Common myeloid progenitor, CD34-positive (primary cell): ENCODE results near the gene PGS1.
A peak's percentile ranks its signal among the peaks of the same experiment; 100 is the strongest.

Experiments used
- CTCF ChIA-PET: fragments of 350-600 bp; sonication (Branson Sonifier 250); formaldehyde crosslinking; loops from one replicate; lab custom pipeline; 2021; ENCODE audit warnings: antibody characterized with exemption; lab: Charles Lee
- POLR2A ChIA-PET: fragments of 350-600 bp; sonication (Branson Sonifier 250); formaldehyde crosslinking; loops from one replicate; lab custom pipeline; 2021; ENCODE audit warnings: antibody characterized with exemption; lab: Charles Lee
- DNase-seq, 3 donors: peaks; one replicate each; pipeline versions ENCODE4 v3.0.0 to v3.0.0-alpha.2; 2013
- H3K27ac ChIP-seq, 2 experiments: 1 replicate in 1 of 2; 2 replicates in 1 of 2; pipeline ENCODE4 v1.7.0; 2013; ENCODE audit warnings: inconsistent platforms in 2 of 2, low read length in 2 of 2, mild to moderate bottlenecking in 2 of 2, low read depth in 1 of 2, moderate library complexity in 1 of 2; ENCODE audit not compliant: severe bottlenecking in 2 of 2, insufficient read depth in 1 of 2, poor library complexity in 1 of 2
- H3K27me3 ChIP-seq, 5 experiments: replicated peaks in 2 of 5; 1 replicate in 3 of 5; 2 replicates in 2 of 5; pipeline versions ENCODE4 v1.6.1 to v1.7.0; 2013; ENCODE audit warnings: low read length in 4 of 5, mild to moderate bottlenecking in 2 of 5, moderate library complexity in 2 of 5, inconsistent platforms in 1 of 5; ENCODE audit not compliant: insufficient read depth in 5 of 5, control insufficient read depth in 4 of 5
- H3K36me3 ChIP-seq, 4 experiments: 1 replicate in 2 of 4; 2 replicates in 2 of 4; pipeline versions ENCODE4 v1.6.1 to v1.7.0; 2013; ENCODE audit warnings: low read length in 3 of 4, control low read depth in 1 of 4, mild to moderate bottlenecking in 1 of 4; ENCODE audit not compliant: control insufficient read depth in 4 of 4, insufficient read depth in 4 of 4
- H3K4me1 ChIP-seq, 4 experiments: 1 replicate in 3 of 4; 2 replicates in 1 of 4; pipeline versions ENCODE4 v1.6.1 to v1.7.1; 2013; ENCODE audit warnings: low read length in 3 of 4, mild to moderate bottlenecking in 3 of 4, control low read depth in 1 of 4, inconsistent platforms in 1 of 4, moderate library complexity in 1 of 4; ENCODE audit not compliant: control insufficient read depth in 4 of 4, insufficient read depth in 4 of 4; ENCODE audit errors: control extremely low read depth in 1 of 4
- H3K4me3 ChIP-seq, 7 experiments: 1 replicate in 4 of 7; 2 replicates in 3 of 7; pipeline versions ENCODE4 v1.5.1 to v1.7.0; 2013; ENCODE audit warnings: mild to moderate bottlenecking in 7 of 7, low read length in 6 of 7, moderate library complexity in 6 of 7, inconsistent platforms in 2 of 7, low read depth in 2 of 7, control low read depth in 1 of 7; ENCODE audit not compliant: insufficient read depth in 4 of 7, control insufficient read depth in 1 of 7; ENCODE audit errors: extremely low read depth in 1 of 7
- H3K9me3 ChIP-seq, 5 experiments: 1 replicate in 4 of 5; 2 replicates in 1 of 5; pipeline versions ENCODE4 v1.6.1 to v1.7.1; 2013; ENCODE audit warnings: low read length in 4 of 5, mild to moderate bottlenecking in 2 of 5, inconsistent platforms in 1 of 5, low read depth in 1 of 5, moderate library complexity in 1 of 5; ENCODE audit not compliant: control insufficient read depth in 4 of 5, insufficient read depth in 2 of 5; ENCODE audit errors: control extremely low read depth in 1 of 5
- WGBS: methylation state at CpG from one replicate; pipeline ENCODE4 v1.1.5; 2013; ENCODE audit not compliant: insufficient coverage; 5-methylcytosine and 5-hydroxymethylcytosine counted together

Gene PGS1

GRCh38 chr17:78335209-78335608 lies 43.2 kb upstream of the PGS1 start:
- Histone ChIP-seq H3K4me3 (no peak overlapping the region), H3K4me1 (peaks cover 0 to 20% (median 7%) of the 10 kb centered on the region in 4 experiments), H3K27me3 (no peaks in the 10 kb centered on the region), H3K27ac (no peak overlapping the region), H3K36me3 (no peaks in the 10 kb centered on the region), H3K9me3 (no peaks in the 10 kb centered on the region)
- CTCF ChIA-PET: interaction anchor here (0.7 to 1.9 kb wide), 3 partner anchors 9 to 86 kb away, joined by 3 to 8 read pairs (median 3); no protein-coding TSS in a partner anchor
- POLR2A ChIA-PET: no interaction called here
- no peak for DNase-seq
- WGBS: 82% methylated on average over 1 of the region's 11 CpGs

GRCh38 chr17:78337244-78338109 lies 41.0 kb upstream of the PGS1 start:
- Histone ChIP-seq H3K27ac (no peak overlapping the region), H3K36me3 (no peaks in the 10 kb centered on the region), H3K9me3 (no peaks in the 10 kb centered on the region), H3K4me3 (no peak overlapping the region), H3K4me1 (peaks cover 0 to 22% (median 15%) of the 10 kb centered on the region in 4 experiments), H3K27me3 (peaks cover 0 to 3% (median 0%) of the 10 kb centered on the region in 5 experiments)
- POLR2A ChIA-PET: no interaction called here
- 93% methylated on average over 15 of the region's 19 CpGs for WGBS
- no peak for DNase-seq
- CTCF ChIA-PET: interaction anchor here (0.6 to 2.5 kb wide), 2 partner anchors 11 to 1246 kb away, joined by 3 to 7 read pairs; no protein-coding TSS in a partner anchor

- peaks cover 0 to 31% (median 25%) of the 10 kb centered on the region in 4 experiments for H3K4me1 ChIP-seq
- WGBS: 60% methylated on average over 11 of the region's 11 CpGs
- H3K4me3 ChIP-seq: no peak overlapping the region
- no peak for DNase-seq
- H3K36me3 ChIP-seq: no peaks in the 10 kb centered on the region
- no peak overlapping the region for H3K27ac ChIP-seq
- CTCF ChIA-PET: interaction anchor here (0.6 to 2.5 kb wide), 4 partner anchors 9 to 627 kb away, joined by 3 to 7 read pairs (median 4); no protein-coding TSS in a partner anchor
- H3K9me3 ChIP-seq: no peaks in the 10 kb centered on the region
- POLR2A ChIA-PET: no interaction called here
- peaks cover 0 to 6% (median 0%) of the 10 kb centered on the region in 5 experiments for H3K27me3 ChIP-seq
Measured at GRCh38 chr17:78338486-78339259, 39.8 kb upstream of the PGS1 start.

GRCh38 chr17:78340183-78340955 lies 38.1 kb upstream of the PGS1 start:
- H3K36me3 ChIP-seq: no peaks in the 10 kb centered on the region
- no peak overlapping the region for H3K27ac ChIP-seq
- H3K4me1 ChIP-seq: peaks cover 2 to 43% (median 33%) of the 10 kb centered on the region in 4 experiments
- POLR2A ChIA-PET: interaction anchor here (0.6 to 1.6 kb wide), 3 partner anchors 15 to 19 kb away, joined by 3 to 5 read pairs (median 4); partner anchors contain the start of gene SOCS3
- WGBS: 100% methylated on average over 6 of the region's 10 CpGs
- no peaks in the 10 kb centered on the region for H3K9me3 ChIP-seq
- DNase-seq: no peak
- CTCF ChIA-PET: interaction anchor here (0.9 to 1.6 kb wide), 5 partner anchors 11 to 52 kb away, joined by 3 to 4 read pairs (median 3); no protein-coding TSS in a partner anchor
- peaks cover 0 to 6% (median 0%) of the 10 kb centered on the region in 5 experiments for H3K27me3 ChIP-seq
- H3K4me3 ChIP-seq: no peak overlapping the region

GRCh38 chr17:78341559-78342448 lies 36.6 kb upstream of the PGS1 start:
- H3K4me1 ChIP-seq: peaks cover 2 to 43% (median 33%) of the 10 kb centered on the region in 4 experiments
- CTCF ChIA-PET: interaction anchor here (1.0 to 1.6 kb wide), 4 partner anchors 16 to 53 kb away, joined by 3 to 6 read pairs (median 4); no protein-coding TSS in a partner anchor
- DNase-seq: peak in 1 of 3 donors; percentile 42

More at GRCh38 chr17:78341559-78342448, 36.6 kb upstream of the PGS1 start:
- WGBS: 6% methylated on average over 56 of the region's 95 CpGs
- H3K27ac ChIP-seq: no peak overlapping the region
- POLR2A ChIA-PET: interaction anchor here (1.6 kb wide), 1 partner anchor 18 kb away, joined by 5 read pairs; the partner anchor contains the start of gene SOCS3
- peak overlapping the region in 5 of 7 experiments; percentile 26 to 72 (median 56) for H3K4me3 ChIP-seq
- H3K27me3 ChIP-seq: peaks cover 0 to 6% (median 0%) of the 10 kb centered on the region in 5 experiments
- H3K9me3 ChIP-seq: no peaks in the 10 kb centered on the region
- H3K36me3 ChIP-seq: no peaks in the 10 kb centered on the region
